GM18907 (cell line): ENCODE measurements around the gene HLF.

ENCODE experiments used
- ATAC-seq: cut with Tn5 transposase; IDR thresholded peaks from one replicate; pipeline ENCODE4 v1.9.1; 2021; ENCODE audit warnings: mild to moderate bottlenecking, moderate library complexity; ENCODE audit not compliant: unreplicated experiment

HLF gene

DNA sequence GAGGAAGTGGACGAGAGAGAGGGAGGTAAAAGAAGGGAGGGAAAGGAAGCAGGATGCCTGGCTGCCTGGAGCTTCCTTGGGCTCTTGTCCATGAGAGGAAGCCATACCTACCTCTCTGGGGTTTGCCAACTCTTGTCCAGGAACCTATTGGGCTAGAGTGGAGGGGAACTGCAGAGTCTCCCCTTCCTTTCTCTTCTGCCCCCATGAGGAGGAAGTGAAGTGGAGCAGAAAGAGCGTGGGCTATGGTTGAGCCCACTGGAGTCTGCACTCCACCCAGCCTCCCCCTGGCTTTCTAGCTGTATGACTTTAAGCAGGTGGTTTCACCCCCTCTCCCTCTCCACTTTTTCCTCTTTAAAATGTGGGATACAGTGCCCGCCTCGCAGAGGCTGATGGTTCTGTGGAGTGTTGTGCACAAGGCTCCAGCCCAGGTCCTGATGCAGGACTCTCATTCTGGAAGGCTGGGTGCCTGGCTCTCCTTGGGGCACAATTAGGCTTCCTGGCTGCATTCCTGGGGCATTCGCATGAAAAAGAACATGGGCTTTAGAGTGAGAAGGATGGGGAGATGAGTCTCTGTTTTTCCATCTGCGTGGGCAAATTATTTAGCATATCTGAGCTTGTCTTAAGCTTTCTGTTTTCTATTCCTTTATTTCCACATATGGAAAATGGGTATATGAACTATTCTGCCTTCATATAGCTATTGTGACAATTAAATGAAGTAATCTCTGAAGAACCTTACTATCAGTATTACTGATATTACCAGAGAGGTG, 40.7 kb downstream of the HLF start:
- no peak for ATAC-seq

DNA sequence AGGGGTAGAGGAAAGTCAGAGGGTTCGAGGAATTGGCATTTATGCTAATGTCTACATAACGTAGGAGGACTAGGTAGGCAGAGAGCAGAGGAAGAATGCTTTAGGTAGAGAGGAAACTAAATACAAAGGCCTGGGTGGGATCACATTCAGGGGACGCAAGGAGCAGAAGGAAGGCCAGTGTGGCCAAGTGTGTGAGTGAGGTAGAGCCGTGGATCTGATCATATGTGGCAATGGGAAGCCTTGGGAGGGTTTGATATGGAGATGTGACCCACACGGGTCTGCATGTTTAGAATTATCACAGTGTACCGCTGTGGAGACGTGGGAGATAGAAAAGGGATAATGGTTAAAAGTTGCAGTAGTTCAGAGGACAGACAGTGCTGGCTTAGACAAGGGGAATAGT, 43.1 kb downstream of the HLF start:
- ATAC-seq, result no peak

DNA sequence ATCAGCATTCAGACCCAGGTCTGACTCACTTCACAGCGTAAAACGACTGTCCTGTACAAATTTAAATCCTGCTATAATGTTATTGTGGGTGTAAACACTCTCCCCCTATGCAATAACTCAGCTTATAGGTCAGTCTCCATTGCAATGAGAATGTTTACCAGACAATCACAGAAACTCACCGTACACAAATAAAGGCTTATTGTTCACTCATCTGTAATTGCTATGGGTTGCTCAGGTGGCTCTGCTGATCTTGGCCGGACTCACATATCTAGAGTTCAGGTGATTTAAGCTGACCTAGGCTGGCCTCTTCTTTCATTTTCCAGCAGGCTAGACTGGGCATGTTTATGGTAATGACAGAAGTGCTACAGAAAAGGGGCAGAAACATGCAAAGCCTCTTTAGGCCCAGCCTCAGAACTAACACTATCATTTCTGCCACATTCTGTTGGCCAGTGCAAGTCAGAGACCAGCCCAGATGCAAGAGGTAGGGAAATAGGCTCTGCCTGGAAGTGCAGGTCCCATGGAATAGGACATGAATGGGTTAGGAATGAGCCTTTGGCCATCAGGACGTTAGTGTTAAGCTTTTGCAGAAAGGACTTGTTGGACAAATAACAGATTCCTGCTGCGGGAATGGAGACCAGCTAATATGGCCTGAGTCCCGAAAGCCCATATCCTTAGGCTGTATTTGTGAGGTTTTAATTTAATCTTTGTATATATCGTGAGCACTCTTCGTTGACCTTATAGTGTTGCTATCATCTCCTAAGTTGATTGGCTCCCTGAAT, 44.0 kb downstream of the HLF start:
- ATAC-seq, result no peak

- no peak for ATAC-seq
These were observed 47.1 kb downstream of the HLF start for GRCh38 chr17:55311767-55312375.

GRCh38 chr17:55312852-55313251, 48.1 kb downstream of the HLF start:
- no peak for ATAC-seq

DNA sequence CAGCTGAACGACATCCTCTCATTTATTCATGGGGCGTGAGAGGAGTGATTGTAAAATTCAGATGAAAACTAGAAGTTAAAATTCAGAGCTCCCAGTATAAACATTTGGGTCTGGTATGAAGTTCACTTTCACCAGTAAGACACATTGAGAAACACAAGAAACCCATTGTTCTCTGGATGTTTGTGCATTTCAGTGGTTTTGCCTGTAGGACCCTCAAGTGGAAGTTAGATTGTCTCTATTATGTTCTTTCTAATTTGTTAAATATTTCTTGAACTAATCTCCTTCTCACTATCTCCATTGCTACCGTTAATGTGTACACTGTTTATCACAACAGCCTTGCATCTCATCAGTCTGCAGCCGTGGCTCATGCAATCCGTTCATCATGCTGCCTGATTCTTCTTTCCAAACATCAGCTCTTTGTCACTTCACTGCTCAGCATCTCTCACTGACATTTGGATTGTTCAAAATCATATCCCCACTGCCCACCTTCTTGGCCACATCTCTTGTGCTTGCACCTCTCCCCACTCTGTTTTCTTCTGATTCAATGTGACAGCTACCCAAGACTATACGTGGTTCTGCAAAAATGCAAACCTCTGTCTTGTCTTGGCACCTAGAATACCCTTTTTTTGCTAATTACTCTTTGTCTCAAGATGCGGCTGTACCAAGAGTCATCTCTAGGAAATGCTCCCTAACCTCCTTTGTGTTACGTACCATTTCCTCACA, 49.5 kb downstream of the HLF start:
- ATAC-seq, result no peak

DNA sequence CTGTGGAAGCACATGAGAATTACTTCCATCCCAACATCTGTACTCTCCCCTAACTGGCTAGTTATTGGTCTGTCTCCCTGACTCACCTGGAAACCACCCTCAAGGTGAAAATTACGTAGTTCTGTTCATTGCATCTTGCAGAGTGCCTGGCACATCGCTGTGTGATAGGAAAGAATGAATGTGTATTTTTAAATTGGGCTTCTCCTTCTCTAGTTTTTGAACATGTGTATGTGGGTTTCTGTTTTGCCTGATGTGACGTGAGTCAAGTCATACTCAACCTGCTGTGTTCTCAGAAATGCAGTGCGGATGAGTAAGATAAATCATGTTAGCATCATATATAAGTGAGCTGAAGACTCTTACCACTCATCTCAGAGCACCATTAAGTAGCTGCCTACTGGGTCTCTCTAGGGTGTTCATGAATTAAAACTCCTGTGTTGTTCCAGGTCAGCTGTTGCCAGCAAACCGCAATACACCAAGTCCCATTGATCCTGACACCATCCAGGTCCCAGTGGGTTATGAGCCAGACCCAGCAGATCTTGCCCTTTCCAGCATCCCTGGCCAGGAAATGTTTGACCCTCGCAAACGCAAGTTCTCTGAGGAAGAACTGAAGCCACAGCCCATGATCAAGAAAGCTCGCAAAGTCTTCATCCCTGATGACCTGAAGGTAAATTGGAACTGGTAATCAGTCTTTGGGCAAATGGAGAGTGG, 50.2 kb downstream of the HLF start:
- no peak for ATAC-seq

- no peak for ATAC-seq
These were observed 51.7 kb downstream of the HLF start for GRCh38 chr17:55316499-55316898.

- ATAC-seq, result no peak
These were observed 52.5 kb downstream of the HLF start for GRCh38 chr17:55317284-55317683.

DNA sequence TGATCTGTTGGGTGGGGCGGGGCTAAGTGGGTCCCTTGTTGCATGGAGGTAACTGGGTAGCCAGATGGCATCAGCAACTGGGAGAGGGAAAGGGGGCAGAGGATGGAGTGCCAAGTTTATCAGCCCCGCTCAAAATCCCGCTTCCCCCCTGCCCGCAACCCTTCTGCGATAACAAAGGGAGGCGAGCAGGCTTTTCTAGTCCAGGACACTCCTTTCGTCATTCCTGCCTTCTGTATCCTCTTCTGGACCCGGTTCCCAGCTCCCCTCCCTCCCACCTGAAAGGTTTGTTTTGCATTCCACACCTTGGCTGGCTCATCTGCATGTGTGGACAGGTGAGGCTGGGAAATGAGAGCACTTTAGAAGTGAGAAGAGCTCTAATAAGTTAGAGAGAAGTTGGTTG, 53.3 kb downstream of the HLF start:
- no peak for ATAC-seq

- no peak for ATAC-seq
These were observed 54.1 kb downstream of the HLF start for GRCh38 chr17:55318715-55319487.

DNA sequence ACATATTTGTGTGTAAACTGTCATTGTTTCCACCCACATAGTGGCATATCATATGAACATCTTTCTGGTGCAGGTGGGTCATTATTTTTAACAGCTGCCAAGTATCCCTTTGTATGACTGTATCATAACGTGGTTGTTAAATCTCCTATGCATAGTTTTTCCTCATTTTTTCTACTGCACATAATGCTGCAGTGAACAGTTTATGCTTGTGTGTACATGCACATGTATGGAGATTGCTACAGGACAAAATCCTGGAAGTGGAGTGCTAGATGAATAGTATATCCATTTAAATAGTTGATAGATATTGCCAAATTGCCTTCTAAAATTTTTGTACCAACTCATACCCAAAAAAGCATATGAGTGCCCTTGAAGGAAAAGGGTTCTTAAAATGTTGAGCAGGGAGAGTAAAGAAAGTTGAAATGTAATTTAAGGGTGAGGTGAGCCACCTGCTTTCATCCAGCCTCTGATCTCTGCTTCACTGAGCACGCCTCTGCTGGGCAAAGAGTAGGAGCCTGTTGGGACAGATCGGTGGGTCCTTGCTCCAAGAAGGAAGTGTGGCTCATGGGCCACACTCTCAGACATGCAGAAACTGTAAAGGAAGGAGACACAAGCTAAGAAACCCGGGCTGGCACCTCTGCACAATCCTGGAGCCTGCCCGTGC, 55.3 kb downstream of the HLF start:
- no peak for ATAC-seq

- no peak for ATAC-seq
These were observed 56.0 kb downstream of the HLF start for GRCh38 chr17:55320594-55321426.

DNA sequence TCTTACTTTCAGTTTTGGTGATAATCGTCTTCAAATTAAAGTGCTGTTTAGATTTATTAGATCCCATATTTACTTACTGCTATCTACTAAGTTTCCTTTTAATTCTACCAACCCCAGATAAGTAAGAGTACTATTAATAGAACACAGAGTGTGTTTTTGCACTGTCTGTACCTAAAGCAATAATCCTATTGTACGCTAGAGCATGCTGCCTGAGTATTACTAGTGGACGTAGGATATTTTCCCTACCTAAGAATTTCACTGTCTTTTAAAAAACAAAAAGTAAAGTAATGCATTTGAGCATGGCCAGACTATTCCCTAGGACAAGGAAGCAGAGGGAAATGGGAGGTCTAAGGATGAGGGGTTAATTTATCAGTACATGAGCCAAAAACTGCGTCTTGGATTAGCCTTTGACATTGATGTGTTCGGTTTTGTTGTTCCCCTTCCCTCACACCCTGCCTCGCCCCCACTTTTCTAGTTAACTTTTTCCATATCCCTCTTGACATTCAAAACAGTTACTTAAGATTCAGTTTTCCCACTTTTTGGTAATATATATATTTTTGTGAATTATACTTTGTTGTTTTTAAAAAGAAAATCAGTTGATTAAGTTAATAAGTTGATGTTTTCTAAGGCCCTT, 56.8 kb downstream of the HLF start:
- ATAC-seq, result no peak

- ATAC-seq, result no peak
These were observed 57.8 kb downstream of the HLF start for GRCh38 chr17:55322453-55322985.

DNA sequence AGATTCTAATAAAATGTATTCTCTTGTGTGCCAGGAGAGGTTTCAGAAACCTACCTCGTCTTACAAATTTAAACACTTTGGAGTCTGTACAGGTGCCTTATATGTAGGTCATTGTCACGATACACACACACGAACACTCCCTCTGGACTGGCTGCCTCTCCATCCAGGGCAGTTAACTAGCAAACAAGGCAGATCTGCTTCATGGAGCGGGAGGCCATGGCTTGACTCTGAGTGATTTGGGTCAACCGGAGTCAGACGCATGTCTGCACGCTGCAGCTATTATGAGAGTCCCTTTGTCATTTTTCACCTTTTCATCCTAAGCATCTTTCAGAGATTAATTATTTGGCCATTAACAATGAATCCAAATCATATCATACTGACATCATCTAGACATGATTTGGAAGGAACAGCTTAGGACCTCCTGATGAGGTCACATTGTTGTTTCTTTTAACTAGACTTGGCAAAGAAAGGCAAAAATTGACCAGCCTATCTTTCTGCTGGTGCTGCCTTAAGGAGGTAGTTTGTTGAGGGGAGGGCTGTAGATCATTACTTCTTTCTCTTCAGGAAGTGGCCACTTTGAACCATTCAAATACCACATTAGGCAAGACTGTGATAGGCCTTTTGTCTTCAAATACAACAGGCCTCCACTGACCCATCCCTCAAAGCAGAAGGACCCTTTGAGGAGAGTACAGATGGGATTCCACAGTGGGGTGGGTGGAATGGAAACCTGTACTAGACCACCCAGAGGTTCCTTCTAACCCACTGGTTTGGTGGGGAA, 58.9 kb downstream of the HLF start:
- no peak for ATAC-seq
